Gastrocnemius medialis (tissue), 4 donors: ENCODE measurements around the gene CYGB.

Experiments
- CTCF ChIP-seq, 5 experiments: fragments of 450-650 bp in 3 of 5; fragments of 200-600 bp in 2 of 5; sonication (generic) in 2 of 5; IDR thresholded peaks in 4 of 5; conservative IDR thresholded peaks in 1 of 5; 1 replicate in 4 of 5; 2 replicates in 1 of 5; pipeline ENCODE4 v1.5.1; 2016 to 2019; ENCODE audit warnings: antibody characterized with exemption in 5 of 5, mild to moderate bottlenecking in 3 of 5, moderate library complexity in 3 of 5
- POLR2A ChIP-seq, 2 donors: fragments of 450-650 bp; IDR thresholded peaks; one replicate each; pipeline ENCODE4 v1.6.1; 2017; ENCODE audit warnings: antibody characterized with exemption in 2 of 2, mild to moderate bottlenecking in 2 of 2, moderate library complexity in 2 of 2

GRCh38 chr17:76569607-76570279, 32.2 kb upstream of the CYGB start:
- no peak for TF ChIP-seq CTCF (IDR thresholded peaks at IDR 0.05 in 4 of 5, conservative IDR thresholded peaks at IDR 0.05 in 1 of 5)
- no peak for TF ChIP-seq POLR2A (IDR thresholded peaks at IDR 0.05)
